NCI-H128 (cell line): ENCODE measurements around the gene NAA80.
"Not testable (repeated sequence)": the region's sequence is repeated elsewhere in the genome, so short reads cannot be mapped to it uniquely, and the experiment has no call there.

Experiments used
- DNase-seq: peaks from one replicate; lab custom pipeline; 2025; ENCODE audit not compliant: unreplicated experiment; lab: John Stamatoyannopoulos, UW

The NAA80 gene

GRCh38 chr3:50316657-50317242 lies 17.5 kb upstream of the NAA80 start:
- no peak for DNase-seq

GRCh38 chr3:50314816-50315215 lies 15.6 kb upstream of the NAA80 start:
- no peak for DNase-seq

- no peak for DNase-seq
Observed at GRCh38 chr3:50314342-50314741, 15.1 kb upstream of the NAA80 start.

GRCh38 chr3:50312041-50312440 lies 12.8 kb upstream of the NAA80 start:
- DNase-seq: not testable (repeated sequence)

- DNase-seq: no peak
Observed at GRCh38 chr3:50304601-50305000, 5.4 kb upstream of the NAA80 start.

GRCh38 chr3:50303013-50303815 lies 4.0 kb upstream of the NAA80 start, which contains the start of gene HYAL1:
TSS of gene HYAL1 (minus strand) at chr3:50303574. CDS start at chr3:50302956, 618 bp downstream.
- DNase-seq: no peak

- DNase-seq: no peak
Observed at GRCh38 chr3:50302095-50303012, 3.1 kb upstream of the NAA80 start.

- DNase-seq: no peak
Observed at GRCh38 chr3:50300681-50301254, 1.6 kb upstream of the NAA80 start.

GRCh38 chr3:50299929-50300680 lies 900 bp upstream of the NAA80 start:
- DNase-seq: no peak

GRCh38 chr3:50299638-50299928 lies 378 bp upstream of the NAA80 start:
- DNase-seq: no peak

- no peak for DNase-seq
Observed at GRCh38 chr3:50297896-50298725, 1.1 kb downstream of the NAA80 start.

GRCh38 chr3:50297384-50297775 lies 1.8 kb downstream of the NAA80 start:
- no peak for DNase-seq

GRCh38 chr3:50296721-50297383 lies 2.4 kb downstream of the NAA80 start:
- DNase-seq: no peak

GRCh38 chr3:50295553-50296431 lies 3.4 kb downstream of the NAA80 start:
- no peak for DNase-seq

- no peak for DNase-seq
Observed at GRCh38 chr3:50294492-50295403, 4.5 kb downstream of the NAA80 start.

GRCh38 chr3:50294089-50294488 lies 5.1 kb downstream of the NAA80 start:
- DNase-seq: no peak

- DNase-seq: no peak
Observed at GRCh38 chr3:50293079-50293801, 6.0 kb downstream of the NAA80 start.
